Activated CD4-positive, alpha-beta T cell treated with anti-CD3 and anti-CD28 coated beads, Interleukin-2, amount 10 ng/mL, durations not matched to agents 24 days and 14 days (primary cell): Measurements from ENCODE around the gene FGFR3. TPM values are rescaled to one million over a fixed set of nuclear protein-coding genes. Genes with fewer than 3 reads are reported as not detected.

Source experiments
- DNase-seq: peaks from one replicate; pipeline ENCODE4 v3.0.0; 2022
- H3K27ac Mint-ChIP-seq: one replicate; pipeline ENCODE4 v1.8.0; 2022; ENCODE audit warnings: mild to moderate bottlenecking, mixed read lengths
- H3K27me3 Mint-ChIP-seq: one replicate; pipeline ENCODE4 v1.8.0; 2022; ENCODE audit warnings: mixed read lengths
- H3K36me3 Mint-ChIP-seq: one replicate; pipeline ENCODE4 v1.8.0; 2022; ENCODE audit warnings: low read depth, mild to moderate bottlenecking, mixed read lengths
- H3K4me1 Mint-ChIP-seq: one replicate; pipeline ENCODE4 v1.8.0; 2021; ENCODE audit warnings: mixed read lengths
- H3K4me3 Mint-ChIP-seq: one replicate; pipeline ENCODE4 v1.8.0; 2022; ENCODE audit warnings: mild to moderate bottlenecking, moderate library complexity, mixed read lengths
- H3K9me3 Mint-ChIP-seq: one replicate; pipeline ENCODE4 v1.8.0; 2021; ENCODE audit warnings: mixed read lengths
- intact Hi-C: fragments of 100-400 bp; cut with micrococcal nuclease; formaldehyde crosslinking; loops from one replicate; pipeline ENCODE4 v1.15.1; 2023
- total RNA-seq: library from RNA; stranded (reverse); gene quantifications from 2 replicates; pipeline ENCODE4 v1.2.3, GENCODE V29; 2022

The FGFR3 gene
- total RNA-seq, 1 donor from 2014 or later = 0.30 TPM

- Mint-ChIP-seq H3K4me3 (no peak overlapping the region), H3K9me3 (no peaks in the 10 kb centered on the region), H3K27me3 (no peaks in the 10 kb centered on the region), H3K4me1 (no peaks in the 10 kb centered on the region), H3K36me3 (no peaks in the 10 kb centered on the region), H3K27ac (no peak overlapping the region)
- intact Hi-C loops = no loop called here
- DNase-seq = no peak
These were observed 9.1 kb downstream of the FGFR3 start for GRCh38 chr4:1802151-1802715.

- Mint-ChIP-seq H3K4me1 (no peaks in the 10 kb centered on the region), H3K36me3 (no peaks in the 10 kb centered on the region), H3K27ac (no peak overlapping the region), H3K9me3 (no peaks in the 10 kb centered on the region), H3K27me3 (no peaks in the 10 kb centered on the region), H3K4me3 (no peak overlapping the region)
- DNase-seq = no peak
- intact Hi-C loops = no loop called here
These were observed 9.8 kb downstream of the FGFR3 start for GRCh38 chr4:1802720-1803522.

GRCh38 chr4:1803523-1804423, 10.7 kb downstream of the FGFR3 start:
- no peak for DNase-seq
- no peaks in the 10 kb centered on the region for H3K36me3 Mint-ChIP-seq
- intact Hi-C loops = no loop called here

GRCh38 chr4:1804638-1805492, 11.8 kb downstream of the FGFR3 start:
- Mint-ChIP-seq H3K36me3 (no peaks in the 10 kb centered on the region), H3K4me3 (no peak overlapping the region), H3K27me3 (no peaks in the 10 kb centered on the region), H3K27ac (no peak overlapping the region), H3K4me1 (no peaks in the 10 kb centered on the region), H3K9me3 (no peaks in the 10 kb centered on the region)
- no peak for DNase-seq
- intact Hi-C loops = no loop called here

More at GRCh38 chr4:1803523-1804423, 10.7 kb downstream of the FGFR3 start:
- Mint-ChIP-seq H3K27me3 (no peaks in the 10 kb centered on the region), H3K9me3 (no peaks in the 10 kb centered on the region), H3K4me1 (no peaks in the 10 kb centered on the region), H3K27ac (no peak overlapping the region), H3K4me3 (no peak overlapping the region)

GRCh38 chr4:1805493-1806222, 12.6 kb downstream of the FGFR3 start:
- H3K27ac Mint-ChIP-seq = no peak overlapping the region
- H3K4me3 Mint-ChIP-seq = no peak overlapping the region
- DNase-seq = no peak
- H3K9me3 Mint-ChIP-seq = no peaks in the 10 kb centered on the region
- intact Hi-C loops = no loop called here
- H3K4me1 Mint-ChIP-seq = no peaks in the 10 kb centered on the region
- H3K36me3 Mint-ChIP-seq = no peaks in the 10 kb centered on the region
- no peaks in the 10 kb centered on the region for H3K27me3 Mint-ChIP-seq

- Mint-ChIP-seq H3K27ac (no peak overlapping the region), H3K27me3 (no peaks in the 10 kb centered on the region), H3K36me3 (no peaks in the 10 kb centered on the region), H3K4me3 (no peak overlapping the region), H3K9me3 (no peaks in the 10 kb centered on the region), H3K4me1 (no peaks in the 10 kb centered on the region)
- intact Hi-C loops = no loop called here
- no peak for DNase-seq
These were observed 13.1 kb downstream of the FGFR3 start for GRCh38 chr4:1806223-1806564.

GRCh38 chr4:1806596-1807331, 13.7 kb downstream of the FGFR3 start:
- Mint-ChIP-seq H3K4me1 (no peaks in the 10 kb centered on the region), H3K27ac (no peak overlapping the region)
- DNase-seq = no peak

GRCh38 chr4:1807332-1807777, 14.3 kb downstream of the FGFR3 start:
- H3K4me3 Mint-ChIP-seq = no peak overlapping the region
- H3K9me3 Mint-ChIP-seq = no peaks in the 10 kb centered on the region
- H3K4me1 Mint-ChIP-seq = no peaks in the 10 kb centered on the region
- no peak overlapping the region for H3K27ac Mint-ChIP-seq
- intact Hi-C loops = no loop called here
- peaks cover under 1% of the 10 kb centered on the region for H3K36me3 Mint-ChIP-seq
- DNase-seq = no peak
- no peaks in the 10 kb centered on the region for H3K27me3 Mint-ChIP-seq

More at GRCh38 chr4:1806596-1807331, 13.7 kb downstream of the FGFR3 start:
- Mint-ChIP-seq H3K4me3 (no peak overlapping the region), H3K9me3 (no peaks in the 10 kb centered on the region), H3K27me3 (no peaks in the 10 kb centered on the region), H3K36me3 (no peaks in the 10 kb centered on the region)
- intact Hi-C loops = no loop called here

GRCh38 chr4:1808396-1808795, 15.3 kb downstream of the FGFR3 start:
- no peak for DNase-seq
- Mint-ChIP-seq H3K36me3 (peaks cover 2% of the 10 kb centered on the region), H3K9me3 (no peaks in the 10 kb centered on the region), H3K27me3 (no peaks in the 10 kb centered on the region), H3K4me1 (no peaks in the 10 kb centered on the region), H3K4me3 (no peak overlapping the region), H3K27ac (no peak overlapping the region)
- intact Hi-C loops = no loop called here

- H3K27me3 Mint-ChIP-seq = no peaks in the 10 kb centered on the region
These were observed 16.0 kb downstream of the FGFR3 start for GRCh38 chr4:1808851-1809753.

GRCh38 chr4:1809754-1810502, 16.8 kb downstream of the FGFR3 start:
- Mint-ChIP-seq H3K27ac (no peak overlapping the region), H3K4me3 (no peak overlapping the region), H3K9me3 (no peaks in the 10 kb centered on the region), H3K4me1 (no peaks in the 10 kb centered on the region), H3K27me3 (no peaks in the 10 kb centered on the region), H3K36me3 (peaks cover 11% of the 10 kb centered on the region)
- DNase-seq = peak; percentile 92
- intact Hi-C loops = loop anchor here (1.0 kb wide), 1 partner anchor 62 kb away; no protein-coding TSS in a partner anchor

More at GRCh38 chr4:1808851-1809753, 16.0 kb downstream of the FGFR3 start:
- DNase-seq = no peak
- peaks cover 6% of the 10 kb centered on the region for H3K36me3 Mint-ChIP-seq
- intact Hi-C loops = no loop called here
- H3K4me1 Mint-ChIP-seq = no peaks in the 10 kb centered on the region
- H3K27ac Mint-ChIP-seq = no peak overlapping the region
- no peaks in the 10 kb centered on the region for H3K9me3 Mint-ChIP-seq
- no peak overlapping the region for H3K4me3 Mint-ChIP-seq
